Gastrocnemius medialis (tissue), 4 donors: ENCODE measurements around the gene BEAN1. TPM values are rescaled to one million over a fixed set of nuclear protein-coding genes. Genes with fewer than 3 reads are reported as not detected.

Experiments used
- ATAC-seq, 2 donors: fragments of 150-250 bp; one replicate each; pipeline ENCODE4 v1.9.1; 2016
- DNase-seq, 2 donors: peaks; one replicate each; pipeline ENCODE4 v3.0.0-alpha.2; 2019
- H3K27ac ChIP-seq, 4 donors: fragments of 200-600 bp; sonication (generic); 1 replicate in 1 of 4; 2 replicates in 3 of 4; pipeline ENCODE4 v1.5.1; 2016 to 2018; ENCODE audit warnings: mild to moderate bottlenecking in 2 of 4, moderate library complexity in 1 of 4
- H3K27me3 ChIP-seq, 3 donors: fragments of 200-600 bp; sonication (generic) in 2 of 3; 1 replicate in 1 of 3; 2 replicates in 2 of 3; pipeline versions ENCODE4 v1.5.1 to v1.6.0; 2016 to 2019; ENCODE audit warnings: mild to moderate bottlenecking in 1 of 3, moderate library complexity in 1 of 3
- H3K36me3 ChIP-seq, 2 donors: fragments of 200-600 bp; sonication (generic) in 1 of 2; one replicate each; pipeline ENCODE4 v1.5.1; 2017 to 2018
- H3K4me1 ChIP-seq, 2 donors: fragments of 200-600 bp; sonication (generic) in 1 of 2; one replicate each; pipeline ENCODE4 v1.5.1; 2016 to 2017; ENCODE audit warnings: mild to moderate bottlenecking in 2 of 2
- H3K4me3 ChIP-seq, 4 donors: fragments of 200-600 bp; sonication (generic) in 3 of 4; 1 replicate in 1 of 4; 2 replicates in 3 of 4; pipeline ENCODE4 v1.5.1; 2016 to 2019; ENCODE audit warnings: mild to moderate bottlenecking in 2 of 4
- H3K9me3 ChIP-seq, 3 donors: fragments of 200-600 bp; sonication (generic) in 2 of 3; 1 replicate in 1 of 3; 2 replicates in 2 of 3; pipeline ENCODE4 v1.5.1; 2016 to 2019
- CTCF ChIP-seq, 5 experiments: fragments of 450-650 bp in 3 of 5; fragments of 200-600 bp in 2 of 5; sonication (generic) in 2 of 5; IDR thresholded peaks in 4 of 5; conservative IDR thresholded peaks in 1 of 5; 1 replicate in 4 of 5; 2 replicates in 1 of 5; pipeline ENCODE4 v1.5.1; 2016 to 2019; ENCODE audit warnings: antibody characterized with exemption in 5 of 5, mild to moderate bottlenecking in 3 of 5, moderate library complexity in 3 of 5
- POLR2A ChIP-seq, 2 donors: fragments of 450-650 bp; IDR thresholded peaks; one replicate each; pipeline ENCODE4 v1.6.1; 2017; ENCODE audit warnings: antibody characterized with exemption in 2 of 2, mild to moderate bottlenecking in 2 of 2, moderate library complexity in 2 of 2
- in situ Hi-C, 4 donors: fragments of 200-750 bp; cut with MboI; loops; one replicate each; pipeline versions ENCODE4 v1.15.0 to v1.8.0; 2017; ENCODE audit warnings: low sequenced_read_pairs in 4 of 4
- intact Hi-C: fragments of 100-400 bp; cut with DNase I; formaldehyde crosslinking; loops from one replicate; pipeline ENCODE4 v1.15.1; 2023; ENCODE audit warnings: low total_unique reads
- total RNA-seq, 4 donors: library from RNA; depleted of rRNA; stranded (reverse); fragments of >200 nt; gene quantifications; one replicate each; pipeline versions ENCODE4 v1.1.0 to v1.2.3, GENCODE V29; 2016

The BEAN1 gene
- total RNA-seq, 4 donors from 2014 or later, result not detected

- in situ Hi-C loops, result no loop called here
- no peaks in the 10 kb centered on the region for H3K36me3 ChIP-seq
- peaks cover 3 to 7% of the 10 kb centered on the region in 2 donors for H3K4me1 ChIP-seq
- TF ChIP-seq CTCF (IDR thresholded peaks at IDR 0.05 in 4 of 5, conservative IDR thresholded peaks at IDR 0.05 in 1 of 5), result no peak
- TF ChIP-seq POLR2A (IDR thresholded peaks at IDR 0.05), result no peak
- intact Hi-C loops, result loop anchor here (5.0 to 10.0 kb wide), 2 partner anchors 106 to 393 kb away; no protein-coding TSS in a partner anchor
- no peak for DNase-seq
- no peak for ATAC-seq
- peaks cover 3 to 8% (median 6%) of the 10 kb centered on the region in 3 donors for H3K27me3 ChIP-seq
- H3K4me3 ChIP-seq, result no peak overlapping the region
- H3K27ac ChIP-seq, result no peak overlapping the region
- no peaks in the 10 kb centered on the region for H3K9me3 ChIP-seq
Measured at GRCh38 chr16:66481081-66481942, 54.2 kb downstream of the BEAN1 start.

GRCh38 chr16:66481943-66482390 is 54.9 kb downstream of the BEAN1 start:
- TF ChIP-seq POLR2A (IDR thresholded peaks at IDR 0.05), result no peak
- TF ChIP-seq CTCF (IDR thresholded peaks at IDR 0.05 in 4 of 5, conservative IDR thresholded peaks at IDR 0.05 in 1 of 5), result no peak
- in situ Hi-C loops, result no loop called here

GRCh38 chr16:66483689-66484452 is 56.8 kb downstream of the BEAN1 start:
- peak; percentile 34 to 61 for ATAC-seq
- H3K4me1 ChIP-seq, result peaks cover 0 to 3% of the 10 kb centered on the region in 2 donors
- no peaks in the 10 kb centered on the region for H3K9me3 ChIP-seq
- intact Hi-C loops (loop anchor here (1.0 to 10.0 kb wide), 4 partner anchors 78 to 391 kb away; no protein-coding TSS in a partner anchor), in situ Hi-C loops (no loop called here)
- TF ChIP-seq POLR2A (IDR thresholded peaks at IDR 0.05) (no peak), CTCF (IDR thresholded peaks at IDR 0.05 in 4 of 5, conservative IDR thresholded peaks at IDR 0.05 in 1 of 5) (peak; percentile 78 to 95 (median 83))
- DNase-seq, result peak; percentile 42 to 56
- H3K4me3 ChIP-seq, result no peak overlapping the region
- no peaks in the 10 kb centered on the region for H3K27me3 ChIP-seq
- H3K36me3 ChIP-seq, result no peaks in the 10 kb centered on the region
- H3K27ac ChIP-seq, result no peak overlapping the region

More at GRCh38 chr16:66481943-66482390, 54.9 kb downstream of the BEAN1 start:
- intact Hi-C loops, result loop anchor here (2.0 to 10.0 kb wide), 3 partner anchors 105 to 393 kb away; no protein-coding TSS in a partner anchor
- H3K4me3 ChIP-seq, result no peak overlapping the region
- no peaks in the 10 kb centered on the region for H3K9me3 ChIP-seq
- ATAC-seq (no peak), DNase-seq (no peak)
- peaks cover 3 to 7% of the 10 kb centered on the region in 2 donors for H3K4me1 ChIP-seq
- no peaks in the 10 kb centered on the region for H3K36me3 ChIP-seq
- H3K27me3 ChIP-seq, result peaks cover 0 to 5% (median 5%) of the 10 kb centered on the region in 3 donors
- no peak overlapping the region for H3K27ac ChIP-seq

- intact Hi-C loops, result loop anchor here (5.0 to 10.0 kb wide), 2 partner anchors 103 to 390 kb away; no protein-coding TSS in a partner anchor
- no peak for TF ChIP-seq POLR2A (IDR thresholded peaks at IDR 0.05)
- TF ChIP-seq CTCF (IDR thresholded peaks at IDR 0.05 in 4 of 5, conservative IDR thresholded peaks at IDR 0.05 in 1 of 5), result no peak
- no peak overlapping the region for H3K4me3 ChIP-seq
- no peaks in the 10 kb centered on the region for H3K9me3 ChIP-seq
- no peaks in the 10 kb centered on the region for H3K4me1 ChIP-seq
- DNase-seq (no peak), ATAC-seq (no peak)
- H3K27ac ChIP-seq, result no peak overlapping the region
- in situ Hi-C loops, result no loop called here
- H3K36me3 ChIP-seq, result no peaks in the 10 kb centered on the region
- no peaks in the 10 kb centered on the region for H3K27me3 ChIP-seq
Measured at GRCh38 chr16:66484453-66485213, 57.5 kb downstream of the BEAN1 start.
